Pons (tissue), 1 donor: ENCODE measurements around the gene SPATA31D3.
"Not testable (repeated sequence)": the region's sequence is repeated elsewhere in the genome, so short reads cannot be mapped to it uniquely, and the experiment has no call there.

Experiments
- DNase-seq: peaks from one replicate; pipeline ENCODE4 v3.0.0-alpha.2; 2016; ENCODE audit warnings: low spot score

The SPATA31D3 gene

GRCh38 chr9:81979196-81979595, 35.9 kb downstream of the SPATA31D3 start:
- DNase-seq: no peak

- DNase-seq: no peak
Observed at GRCh38 chr9:81980568-81980967, 37.3 kb downstream of the SPATA31D3 start.

- no peak for DNase-seq
Observed at GRCh38 chr9:81981883-81982282, 38.6 kb downstream of the SPATA31D3 start.

GRCh38 chr9:81984928-81985327, 41.6 kb downstream of the SPATA31D3 start:
- DNase-seq: no peak

- no peak for DNase-seq
Observed at GRCh38 chr9:81986051-81986450, 42.8 kb downstream of the SPATA31D3 start.

- DNase-seq: not testable (repeated sequence)
Observed at GRCh38 chr9:81988472-81988871, 45.2 kb downstream of the SPATA31D3 start, which contains the start of gene SPATA31D1. Gene SPATA31D1 (plus strand): TSS chr9:81988772. CDS start chr9:81988819, 47 bp downstream.

- no peak for DNase-seq
Observed at GRCh38 chr9:81989700-81990099, 46.4 kb downstream of the SPATA31D3 start.

GRCh38 chr9:81993656-81994055, 50.4 kb downstream of the SPATA31D3 start:
- DNase-seq: no peak
